GM12873 (cell line): ENCODE measurements around the gene C5.

Experiments
- CTCF ChIP-seq: IDR thresholded peaks from 2 replicates; pipeline ENCODE4 v1.5.1; 2012; ENCODE audit warnings: low read depth, mild to moderate bottlenecking, moderate library complexity, low read length, control low read depth; ENCODE audit not compliant: insufficient read depth; ENCODE audit errors: missing control alignments

C5 gene

GRCh38 chr9:120916588-120916987, 133.5 kb downstream of the C5 start:
- no peak for TF ChIP-seq CTCF

- TF ChIP-seq CTCF = no peak
These were observed 134.1 kb downstream of the C5 start for GRCh38 chr9:120915854-120916470.

GRCh38 chr9:120914953-120915352, 135.1 kb downstream of the C5 start:
- TF ChIP-seq CTCF = no peak

- TF ChIP-seq CTCF = no peak
These were observed 135.7 kb downstream of the C5 start for GRCh38 chr9:120914396-120914795.

GRCh38 chr9:120913647-120914264, 136.3 kb downstream of the C5 start:
- no peak for TF ChIP-seq CTCF

- TF ChIP-seq CTCF = no peak
These were observed 137.0 kb downstream of the C5 start for GRCh38 chr9:120912958-120913646.

- no peak for TF ChIP-seq CTCF
These were observed 138.7 kb downstream of the C5 start for GRCh38 chr9:120911295-120911837.
